H1 (cell line): Measurements from ENCODE around the gene CCR3. TPM values are rescaled to one million over a fixed set of nuclear protein-coding genes. Genes with fewer than 3 reads are reported as not detected.

ENCODE experiments used
- CTCF ChIA-PET: fragments of 300-600 bp; sonication (Branson Sonifier 250); formaldehyde crosslinking; loops from one replicate; lab custom pipeline; 2021; ENCODE audit not compliant: partially characterized antibody; lab: Charles Lee
- POLR2A ChIA-PET: fragments of 300-600 bp; sonication (Branson Sonifier 250); formaldehyde crosslinking; loops from one replicate; lab custom pipeline; 2021; ENCODE audit warnings: inconsistent platforms; ENCODE audit not compliant: partially characterized antibody; lab: Charles Lee
- DNase-seq, 2 experiments: peaks; one replicate each; pipeline versions ENCODE4 v3.0.0 to v3.0.0-alpha.2; 2010 to 2022; ENCODE audit warnings: low spot score in 2 of 2, low read depth in 1 of 2, mixed read lengths in 1 of 2
- FAIRE-seq: peaks from 2 replicates; lab custom pipeline; 2011; peaks lifted over from hg19 to GRCh38; lab: Jason Lieb, UNC
- H2AFZ ChIP-seq: 2 replicates; pipeline ENCODE4 v1.8.1; 2012; ENCODE audit warnings: low read length, inconsistent platforms
- H2AK5ac ChIP-seq: 2 replicates; pipeline ENCODE4 v1.6.1; 2013; ENCODE audit warnings: low read depth, low read length
- H2BK120ac ChIP-seq: replicated peaks from 2 replicates; pipeline ENCODE3; 2013; ENCODE audit warnings: low read depth, low read length, inconsistent platforms
- H2BK12ac ChIP-seq: 2 replicates; pipeline ENCODE4 v1.6.1; 2013; ENCODE audit warnings: low read depth, low read length
- H2BK15ac ChIP-seq: 2 replicates; pipeline ENCODE4 v1.6.1; 2013; ENCODE audit warnings: low read length
- H2BK20ac ChIP-seq: 2 replicates; pipeline ENCODE4 v1.6.1; 2013; ENCODE audit warnings: low read length
- H2BK5ac ChIP-seq: 2 replicates; pipeline ENCODE4 v1.6.1; 2013; ENCODE audit warnings: low read depth, low read length
- H3K14ac ChIP-seq: 2 replicates; pipeline ENCODE4 v1.6.1; 2013; ENCODE audit warnings: inconsistent platforms; ENCODE audit not compliant: insufficient read length
- H3K18ac ChIP-seq: 2 replicates; pipeline ENCODE4 v1.6.1; 2013; ENCODE audit warnings: low read length; ENCODE audit errors: extremely low read depth
- H3K23ac ChIP-seq: 2 replicates; pipeline ENCODE4 v1.6.1; 2013; ENCODE audit warnings: inconsistent platforms; ENCODE audit not compliant: insufficient read length
- H3K23me2 ChIP-seq: 2 replicates; pipeline ENCODE4 v1.6.1; 2013; ENCODE audit warnings: low read depth, low read length
- H3K27ac ChIP-seq: 2 replicates; pipeline ENCODE4 v1.6.1; 2011; ENCODE audit warnings: low read depth, low read length, inconsistent platforms
- H3K27me3 ChIP-seq, 4 experiments: replicated peaks in 1 of 4; 1 replicate in 1 of 4; 2 replicates in 3 of 4; pipeline versions ENCODE4 v1.6.1 to v1.8.1; 2011 to 2013; ENCODE audit warnings: low read length in 3 of 4, mild to moderate bottlenecking in 3 of 4, inconsistent platforms in 2 of 4, mixed read lengths in 2 of 4, moderate library complexity in 1 of 4; ENCODE audit not compliant: control insufficient read depth in 3 of 4, insufficient read depth in 3 of 4; ENCODE audit errors: extremely low read depth in 1 of 4
- H3K36me3 ChIP-seq, 4 experiments: 2 replicates each; pipeline versions ENCODE4 v1.6.1 to v1.8.1; 2011 to 2013; ENCODE audit warnings: mild to moderate bottlenecking in 4 of 4, low read length in 3 of 4, moderate library complexity in 2 of 4, control low read depth in 1 of 4, inconsistent platforms in 1 of 4; ENCODE audit not compliant: insufficient read depth in 4 of 4, control insufficient read depth in 2 of 4
- H3K4ac ChIP-seq: replicated peaks from 2 replicates; pipeline ENCODE3; 2013; ENCODE audit warnings: low read length, low read depth, mixed read lengths, inconsistent platforms; ENCODE audit not compliant: insufficient read length
- H3K4me1 ChIP-seq, 4 experiments: replicated peaks in 1 of 4; 1 replicate in 1 of 4; 2 replicates in 3 of 4; pipeline versions ENCODE4 v1.6.1 to v1.8.1; 2011 to 2013; ENCODE audit warnings: low read length in 3 of 4, inconsistent platforms in 2 of 4, mixed read lengths in 1 of 4; ENCODE audit not compliant: insufficient read depth in 4 of 4, control insufficient read depth in 3 of 4
- H3K4me2 ChIP-seq, 2 experiments: 2 replicates each; pipeline versions ENCODE4 v1.6.1 to v1.8.1; 2011 to 2013; ENCODE audit warnings: low read depth in 2 of 2, low read length in 2 of 2, control low read depth in 1 of 2, inconsistent platforms in 1 of 2, mild to moderate bottlenecking in 1 of 2; ENCODE audit not compliant: insufficient read depth in 1 of 2
- H3K4me3 ChIP-seq, 4 experiments: fragments of 200-600, 300-600 bp in 1 of 4; sonication (generic), shearing (Covaris generic), sonication (Bioruptor Twin) in 1 of 4; 2 replicates each; pipeline versions ENCODE4 v1.5.1 to v1.8.1; 2011 to 2016; ENCODE audit warnings: low read length in 4 of 4, low read depth in 3 of 4, control low read depth in 2 of 4, inconsistent platforms in 2 of 4, mild to moderate bottlenecking in 2 of 4, mixed read lengths in 1 of 4, moderate library complexity in 1 of 4; ENCODE audit not compliant: insufficient read depth in 2 of 4; ENCODE audit errors: extremely low read depth in 1 of 4
- H3K56ac ChIP-seq: replicated peaks from 2 replicates; pipeline ENCODE3; 2013; ENCODE audit warnings: low read depth, mild to moderate bottlenecking, mixed read lengths, low read length, inconsistent platforms; ENCODE audit not compliant: insufficient read length
- H3K79me1 ChIP-seq: 2 replicates; pipeline ENCODE4 v1.6.1; 2013; ENCODE audit warnings: low read depth, low read length, control low read depth
- H3K79me2 ChIP-seq, 2 experiments: 2 replicates each; pipeline versions ENCODE4 v1.6.1 to v1.8.1; 2012 to 2013; ENCODE audit warnings: low read length in 2 of 2, mild to moderate bottlenecking in 2 of 2, inconsistent platforms in 1 of 2; ENCODE audit not compliant: insufficient read depth in 2 of 2, control insufficient read depth in 1 of 2
- H3K9ac ChIP-seq, 4 experiments: replicated peaks in 1 of 4; 1 replicate in 1 of 4; 2 replicates in 3 of 4; pipeline versions ENCODE4 v1.6.1 to v1.8.1; 2011 to 2013; ENCODE audit warnings: low read depth in 3 of 4, low read length in 3 of 4, control low read depth in 2 of 4, mild to moderate bottlenecking in 2 of 4, moderate library complexity in 2 of 4, inconsistent platforms in 1 of 4; ENCODE audit errors: extremely low read depth in 1 of 4
- H3K9me3 ChIP-seq, 2 experiments: 2 replicates each; pipeline versions ENCODE4 v1.6.1 to v1.8.1; 2012 to 2013; ENCODE audit warnings: mild to moderate bottlenecking in 2 of 2, moderate library complexity in 2 of 2, control low read depth in 1 of 2, inconsistent platforms in 1 of 2, low read depth in 1 of 2, low read length in 1 of 2, mixed read lengths in 1 of 2; ENCODE audit not compliant: insufficient read depth in 2 of 2
- H4K20me1 ChIP-seq, 2 experiments: replicated peaks in 1 of 2; 2 replicates each; pipeline versions ENCODE3 to v1.8.1; 2011 to 2013; ENCODE audit warnings: inconsistent platforms in 2 of 2, low read length in 2 of 2, mild to moderate bottlenecking in 1 of 2; ENCODE audit not compliant: insufficient read depth in 2 of 2, control insufficient read depth in 1 of 2
- H4K5ac ChIP-seq: 2 replicates; pipeline ENCODE4 v1.6.1; 2013; ENCODE audit warnings: low read length, low read depth, mixed read lengths, inconsistent platforms; ENCODE audit not compliant: insufficient read length
- H4K8ac ChIP-seq: 2 replicates; pipeline ENCODE4 v1.8.0; 2013; ENCODE audit warnings: mild to moderate bottlenecking, moderate library complexity, low read length, inconsistent platforms; ENCODE audit not compliant: insufficient read depth; ENCODE audit errors: extremely low read depth
- H4K91ac ChIP-seq: replicated peaks from 2 replicates; pipeline ENCODE3; 2013; ENCODE audit warnings: low read length, mixed read lengths, inconsistent platforms; ENCODE audit not compliant: insufficient read length
- NANOG ChIP-seq: IDR thresholded peaks from 2 replicates; pipeline ENCODE4 v1.6.1; 2011; ENCODE audit warnings: low read length, low read depth, mild to moderate bottlenecking, inconsistent platforms; ENCODE audit not compliant: insufficient read depth, poor library complexity, severe bottlenecking
- TAF1 ChIP-seq: IDR thresholded peaks from 2 replicates; pipeline ENCODE4 v1.6.1; 2011; ENCODE audit warnings: mild to moderate bottlenecking, low read depth, low read length
- WGBS, 2 experiments: shearing (Covaris generic) in 1 of 2; methylation state at CpG; one replicate each; pipeline versions ENCODE4 v1.1.6 to v1.1.7; 2013 to 2015; ENCODE audit warnings: low lambda C conversion rate in 2 of 2, mixed read lengths in 2 of 2, inconsistent platforms in 1 of 2, low coverage in 1 of 2, missing lambda C conversion rate in 1 of 2; ENCODE audit not compliant: insufficient replicate concordance in 2 of 2, insufficient coverage in 1 of 2, insufficient read length in 1 of 2; ENCODE audit errors: extremely low coverage in 1 of 2, missing lambda C conversion rate in 1 of 2; 5-methylcytosine and 5-hydroxymethylcytosine counted together
- polyA plus RNA-seq, 7 experiments: library from polyadenylated mRNA; depleted of rRNA in 3 of 7; stranded (reverse) in 5 of 7; unstranded in 2 of 7; fragments of >200 nt in 5 of 7; fragments of 200-250 nt in 2 of 7; gene quantifications; 1 replicate in 5 of 7; 2 replicates in 1 of 7; 4 replicates in 1 of 7; pipeline versions ENCODE4 v1.2.1 to v1.2.3, GENCODE V29; 2011 to 2013; ENCODE audit warnings: missing spikeins in 2 of 7, mixed read lengths in 2 of 7
- total RNA-seq: library from RNA; stranded (reverse); fragmentation: NEBNext Ultra II Directional; extraction: Animal tissue kit (Norgen Biotek cat#: 25700); gene quantifications from 2 replicates; pipeline ENCODE4 v1.2.1, GENCODE V29; 2021

The CCR3 gene
- total and polyA plus RNA-seq, 2 of the 8 experiments (the other 6 are each of a cell fraction or from before 2014, with no cell fraction given): not detected

DNA sequence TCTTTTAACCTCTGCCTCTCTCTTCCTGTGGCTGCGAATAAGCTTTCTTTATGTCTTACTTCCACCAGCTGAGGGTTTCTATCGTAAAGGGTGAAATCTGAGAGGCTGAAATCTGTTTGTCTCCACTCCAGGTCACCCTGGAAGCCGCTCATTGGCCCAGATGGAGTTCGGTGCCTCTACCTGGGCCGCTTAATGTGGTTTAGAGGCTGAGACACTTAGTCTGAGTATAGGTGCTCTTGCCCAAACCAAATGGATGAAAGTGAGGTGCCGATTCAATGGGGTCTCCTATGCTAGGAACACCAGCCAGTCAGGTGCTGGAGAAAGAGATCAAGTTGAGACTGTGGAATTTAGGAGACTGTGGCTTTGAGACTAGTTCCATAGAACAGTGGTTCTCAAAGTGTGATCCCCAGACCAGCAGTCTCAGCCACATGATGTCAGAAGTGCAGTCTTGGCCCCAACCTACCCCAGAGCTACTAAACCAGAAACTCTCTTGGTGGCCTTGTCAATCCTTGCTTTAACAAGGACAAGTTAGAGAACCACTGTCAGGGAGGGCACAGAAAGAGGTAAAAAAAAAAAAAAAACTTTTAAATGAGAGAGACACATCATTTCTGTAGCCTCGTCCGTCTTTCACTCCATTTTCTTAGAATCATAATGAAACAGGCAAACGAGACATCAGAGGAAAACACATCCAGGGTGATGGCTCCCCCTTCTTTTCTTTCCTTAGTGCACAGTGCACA lies 56.8 kb downstream of the CCR3 start:
- H2BK120ac ChIP-seq: no peak overlapping the region
- no peak overlapping the region for H2BK12ac ChIP-seq
- H3K79me1 ChIP-seq: no peaks in the 10 kb centered on the region
- H3K36me3 ChIP-seq: no peaks in the 10 kb centered on the region
- no peak overlapping the region for H4K5ac ChIP-seq
- no peak overlapping the region for H3K4me2 ChIP-seq
- no peak overlapping the region for H4K8ac ChIP-seq
- H3K56ac ChIP-seq: no peak overlapping the region
- no peak for DNase-seq
- H3K9ac ChIP-seq: no peak overlapping the region
- H3K27me3 ChIP-seq: no peaks in the 10 kb centered on the region
- no peak overlapping the region for H3K4ac ChIP-seq
- H2AK5ac ChIP-seq: no peak overlapping the region
- H2BK5ac ChIP-seq: no peak overlapping the region
- POLR2A ChIA-PET: no interaction called here
- no peaks in the 10 kb centered on the region for H3K4me1 ChIP-seq
- H4K20me1 ChIP-seq: no peaks in the 10 kb centered on the region
- no peak overlapping the region for H3K27ac ChIP-seq
- WGBS, 2 experiments: 82% methylated on average over 6 of the region's 9 CpGs; no CpG with 5 or more reads in 1 of the 2 experiments
- no peak overlapping the region for H3K14ac ChIP-seq
- peak overlapping the region; percentile 4; the same call in 1 of the 2 replicates for H2AFZ ChIP-seq
- H2BK15ac ChIP-seq: no peak overlapping the region
- H3K79me2 ChIP-seq: no peaks in the 10 kb centered on the region
- FAIRE-seq: no peak
- H3K23me2 ChIP-seq: no peaks in the 10 kb centered on the region
- H3K18ac ChIP-seq: no peak overlapping the region
- no peaks in the 10 kb centered on the region for H3K9me3 ChIP-seq
- no peak overlapping the region for H3K4me3 ChIP-seq
- H3K23ac ChIP-seq: no peak overlapping the region
- CTCF ChIA-PET: interaction anchor here (1.0 kb wide), 1 partner anchor 220 kb away, joined by 3 read pairs; no protein-coding TSS in a partner anchor
- H2BK20ac ChIP-seq: no peak overlapping the region
- no peak overlapping the region for H4K91ac ChIP-seq
- no peak for TF ChIP-seq NANOG
- no peak for TF ChIP-seq TAF1
